ENCODE data around the gene CLIC3.

The CLIC3 gene

GRCh38 chr9:137019891-137020683 is 23.7 kb upstream of the CLIC3 start:
- Histone ChIP-seq H3K4me2 (ENCODE audit: insufficient read depth, low read length) (no peak overlapping the region), H4K20me1 (ENCODE audit: insufficient read depth, low read length) (no peaks in the 10 kb centered on the region)

GRCh38 chr9:137018761-137019559 is 22.6 kb upstream of the CLIC3 start:
- no peak for DNase-seq
- no peak for ATAC-seq (ENCODE audit: insufficient read depth, low read depth)
- Histone ChIP-seq H3K27me3 (ENCODE audit: insufficient read depth, low read length, poor library complexity) (no peaks in the 10 kb centered on the region), H3K36me3 (ENCODE audit: insufficient read depth, low read length) (peaks cover 3% of the 10 kb centered on the region), H3K9me3 (ENCODE audit: insufficient read depth, low read length, severe bottlenecking) (no peaks in the 10 kb centered on the region), H3K9ac (ENCODE audit: low read depth, low read length) (no peak overlapping the region), H3K4me2 (ENCODE audit: insufficient read depth, low read length) (no peak overlapping the region), H4K20me1 (ENCODE audit: insufficient read depth, low read length) (no peaks in the 10 kb centered on the region), H3K4me1 (ENCODE audit: insufficient read depth, low read length) (no peaks in the 10 kb centered on the region), H3K27ac (ENCODE audit: low read length) (no peak overlapping the region), H3K79me2 (ENCODE audit: insufficient read depth, low read length) (no peaks in the 10 kb centered on the region), H3K4me3 (ENCODE audit: low read depth in 1 of 2, low read length in 2 of 2) (no peak overlapping the region), H2AFZ (ENCODE audit: low read depth, low read length) (no peak overlapping the region)
- no peak for TF ChIP-seq CTCF (IDR thresholded peaks at IDR 0.05; ENCODE audit: borderline replicate concordance, extremely low read depth, low read length, poor library complexity, severe bottlenecking)
- no peak for TF ChIP-seq EZH2 (IDR thresholded peaks at IDR 0.05; ENCODE audit: borderline replicate concordance, low read depth, low read length, severe bottlenecking)

More at GRCh38 chr9:137019891-137020683, 23.7 kb upstream of the CLIC3 start:
- no peaks in the 10 kb centered on the region for H3K4me1 ChIP-seq (ENCODE audit: insufficient read depth, low read length)
- H3K9ac ChIP-seq (ENCODE audit: low read depth, low read length), result no peak overlapping the region
- no peak for ATAC-seq (ENCODE audit: insufficient read depth, low read depth)
- H2AFZ ChIP-seq (ENCODE audit: low read depth, low read length), result no peak overlapping the region
- H3K27me3 ChIP-seq (ENCODE audit: insufficient read depth, low read length, poor library complexity), result no peaks in the 10 kb centered on the region
- no peak for TF ChIP-seq CTCF (IDR thresholded peaks at IDR 0.05; ENCODE audit: borderline replicate concordance, extremely low read depth, low read length, poor library complexity, severe bottlenecking)
- no peak for TF ChIP-seq EZH2 (IDR thresholded peaks at IDR 0.05; ENCODE audit: borderline replicate concordance, low read depth, low read length, severe bottlenecking)
- H3K4me3 ChIP-seq (ENCODE audit: low read depth in 1 of 2, low read length in 2 of 2), result no peak overlapping the region
- no peaks in the 10 kb centered on the region for H3K79me2 ChIP-seq (ENCODE audit: insufficient read depth, low read length)
- H3K9me3 ChIP-seq (ENCODE audit: insufficient read depth, low read length, severe bottlenecking), result no peaks in the 10 kb centered on the region
- no peak for DNase-seq
- H3K36me3 ChIP-seq (ENCODE audit: insufficient read depth, low read length), result peaks cover 3% of the 10 kb centered on the region
- no peak overlapping the region for H3K27ac ChIP-seq (ENCODE audit: low read length)

DNA sequence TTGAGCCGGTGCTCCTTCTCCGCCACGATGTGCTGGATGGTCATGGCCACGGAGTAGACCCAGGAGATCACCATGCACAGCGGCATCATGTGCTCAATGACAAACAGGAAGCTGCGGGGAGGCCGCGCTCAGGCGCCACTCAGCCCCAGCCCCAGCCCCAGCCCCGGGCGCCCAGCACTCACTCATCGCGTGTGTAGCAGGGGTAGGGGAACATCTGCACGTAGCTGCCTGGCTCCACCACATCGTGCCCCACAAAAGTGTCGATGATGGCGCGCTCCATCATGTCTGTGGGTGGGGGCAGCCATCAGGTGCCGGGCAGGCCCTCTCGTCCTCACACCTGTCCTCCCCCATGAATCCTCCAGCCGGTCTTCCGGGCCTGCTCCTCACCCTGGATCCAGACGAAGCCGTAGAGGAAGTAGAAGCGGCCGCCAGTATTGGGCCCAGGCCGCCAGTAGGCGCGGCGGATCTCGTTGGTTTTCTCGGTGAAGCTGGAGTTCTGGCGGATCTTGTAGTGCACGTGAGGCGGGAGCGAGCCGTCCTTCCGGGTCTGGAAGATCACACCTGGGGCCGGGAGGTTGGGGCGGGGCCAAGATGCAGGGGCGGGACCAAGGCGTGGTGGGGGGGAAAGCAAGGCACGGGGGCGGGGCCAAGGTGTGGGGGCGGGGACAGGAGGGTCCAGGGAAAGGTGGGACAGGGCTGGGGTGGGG is 21.6 kb upstream of the CLIC3 start:
- DNase-seq (no peak), ATAC-seq (ENCODE audit: insufficient read depth, low read depth) (no peak)
- no peak overlapping the region for H3K27ac ChIP-seq (ENCODE audit: low read length)
- no peaks in the 10 kb centered on the region for H3K79me2 ChIP-seq (ENCODE audit: insufficient read depth, low read length)
- H3K9ac ChIP-seq (ENCODE audit: low read depth, low read length), result no peak overlapping the region
- H2AFZ ChIP-seq (ENCODE audit: low read depth, low read length), result no peak overlapping the region
- H3K9me3 ChIP-seq (ENCODE audit: insufficient read depth, low read length, severe bottlenecking), result no peaks in the 10 kb centered on the region
- TF ChIP-seq EZH2 (IDR thresholded peaks at IDR 0.05; ENCODE audit: borderline replicate concordance, low read depth, low read length, severe bottlenecking), result no peak
- TF ChIP-seq CTCF (IDR thresholded peaks at IDR 0.05; ENCODE audit: borderline replicate concordance, extremely low read depth, low read length, poor library complexity, severe bottlenecking), result no peak
- H3K4me2 ChIP-seq (ENCODE audit: insufficient read depth, low read length), result no peak overlapping the region
- peaks cover 3% of the 10 kb centered on the region for H3K36me3 ChIP-seq (ENCODE audit: insufficient read depth, low read length)
- no peak overlapping the region for H3K4me3 ChIP-seq (ENCODE audit: low read depth in 1 of 2, low read length in 2 of 2)
- H3K27me3 ChIP-seq (ENCODE audit: insufficient read depth, low read length, poor library complexity), result no peaks in the 10 kb centered on the region
- H4K20me1 ChIP-seq (ENCODE audit: insufficient read depth, low read length), result no peaks in the 10 kb centered on the region
- no peaks in the 10 kb centered on the region for H3K4me1 ChIP-seq (ENCODE audit: insufficient read depth, low read length)

All from DND-41 (cell line).